ENCODE measurements around the gene TRIM15. TPM values are rescaled to one million over a fixed set of nuclear protein-coding genes. Genes with fewer than 3 reads are reported as not detected.

Gene TRIM15
- total RNA-seq, 1 donor, result not detected

DNA sequence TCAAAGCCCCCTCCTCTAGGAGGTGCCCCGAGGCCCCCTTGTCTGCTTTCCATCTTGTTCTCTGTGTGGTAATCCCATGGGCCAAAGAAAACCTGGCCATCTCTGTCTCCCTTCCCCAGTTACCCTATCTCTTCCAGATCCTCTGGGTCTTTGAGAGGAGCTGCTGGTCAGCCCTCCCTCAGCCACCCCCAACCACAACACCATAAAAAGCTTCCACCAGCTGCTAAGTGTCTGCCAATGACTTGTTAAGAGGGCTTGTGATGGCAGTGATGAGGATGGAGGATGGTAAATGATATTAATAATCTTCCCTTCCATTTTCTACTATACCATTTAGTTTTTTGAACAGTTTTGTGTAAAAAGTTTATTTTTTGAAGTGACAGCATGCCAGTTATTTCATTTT is 32.6 kb downstream of the TRIM15 start:
- TF ChIP-seq CTCF (IDR thresholded peaks at IDR 0.05; ENCODE audit: extremely low read depth, low read depth, low read length), result no peak
- peaks cover 39% of the 10 kb centered on the region for H3K36me3 ChIP-seq (ENCODE audit: insufficient read depth, low read length)
- peaks cover 8% of the 10 kb centered on the region for H3K79me2 ChIP-seq (ENCODE audit: insufficient read depth, low read length)
- no peaks in the 10 kb centered on the region for H3K9me3 ChIP-seq (ENCODE audit: low read depth, low read length)
- H2AFZ ChIP-seq (ENCODE audit: low read length), result no peak overlapping the region
- H3K27ac ChIP-seq (ENCODE audit: low read depth, low read length), result no peak overlapping the region
- no peaks in the 10 kb centered on the region for H3K4me1 ChIP-seq (ENCODE audit: insufficient read depth, low read length)
- H3K27me3 ChIP-seq (ENCODE audit: insufficient read depth, low read length), result no peaks in the 10 kb centered on the region
- no peak overlapping the region for H3K4me2 ChIP-seq (ENCODE audit: insufficient read depth, low read length)
- H4K20me1 ChIP-seq (ENCODE audit: insufficient read depth, low read length), result peaks cover 23% of the 10 kb centered on the region
- no peak overlapping the region for H3K4me3 ChIP-seq (ENCODE audit: insufficient read depth, low read length)
- no peak for DNase-seq (ENCODE audit: insufficient read length, low spot score, missing footprints)

- DNase-seq (ENCODE audit: insufficient read length, low spot score, missing footprints), result no peak
- Histone ChIP-seq H3K4me2 (ENCODE audit: insufficient read depth, low read length) (no peak overlapping the region), H3K9me3 (ENCODE audit: low read depth, low read length) (no peaks in the 10 kb centered on the region), H3K27me3 (ENCODE audit: insufficient read depth, low read length) (no peaks in the 10 kb centered on the region), H3K4me1 (ENCODE audit: insufficient read depth, low read length) (no peaks in the 10 kb centered on the region), H3K27ac (ENCODE audit: low read depth, low read length) (no peak overlapping the region), H3K4me3 (ENCODE audit: insufficient read depth, low read length) (no peak overlapping the region), H3K79me2 (ENCODE audit: insufficient read depth, low read length) (peaks cover 10% of the 10 kb centered on the region), H3K36me3 (ENCODE audit: insufficient read depth, low read length) (peaks cover 35% of the 10 kb centered on the region), H4K20me1 (ENCODE audit: insufficient read depth, low read length) (peaks cover 25% of the 10 kb centered on the region), H2AFZ (ENCODE audit: low read length) (no peak overlapping the region)
- TF ChIP-seq CTCF (IDR thresholded peaks at IDR 0.05; ENCODE audit: extremely low read depth, low read depth, low read length), result no peak
Observed at GRCh38 chr6:30196376-30196775, 33.0 kb downstream of the TRIM15 start.

GRCh38 chr6:30198166-30199084 is 35.1 kb downstream of the TRIM15 start:
- no peak for DNase-seq (ENCODE audit: insufficient read length, low spot score, missing footprints)
- Histone ChIP-seq H3K36me3 (ENCODE audit: insufficient read depth, low read length) (peaks cover 35% of the 10 kb centered on the region), H3K4me1 (ENCODE audit: insufficient read depth, low read length) (no peaks in the 10 kb centered on the region), H3K79me2 (ENCODE audit: insufficient read depth, low read length) (peaks cover 15% of the 10 kb centered on the region), H3K27ac (ENCODE audit: low read depth, low read length) (no peak overlapping the region), H3K4me3 (ENCODE audit: insufficient read depth, low read length) (no peak overlapping the region), H4K20me1 (ENCODE audit: insufficient read depth, low read length) (peaks cover 34% of the 10 kb centered on the region), H2AFZ (ENCODE audit: low read length) (no peak overlapping the region), H3K4me2 (ENCODE audit: insufficient read depth, low read length) (no peak overlapping the region), H3K9me3 (ENCODE audit: low read depth, low read length) (no peaks in the 10 kb centered on the region), H3K27me3 (ENCODE audit: insufficient read depth, low read length) (no peaks in the 10 kb centered on the region)
- no peak for TF ChIP-seq CTCF (IDR thresholded peaks at IDR 0.05; ENCODE audit: extremely low read depth, low read depth, low read length)

- no peak overlapping the region for H2AFZ ChIP-seq (ENCODE audit: low read length)
- no peaks in the 10 kb centered on the region for H3K27me3 ChIP-seq (ENCODE audit: insufficient read depth, low read length)
- no peaks in the 10 kb centered on the region for H3K9me3 ChIP-seq (ENCODE audit: low read depth, low read length)
- peaks cover 37% of the 10 kb centered on the region for H3K79me2 ChIP-seq (ENCODE audit: insufficient read depth, low read length)
- no peak overlapping the region for H3K4me3 ChIP-seq (ENCODE audit: insufficient read depth, low read length)
- H4K20me1 ChIP-seq (ENCODE audit: insufficient read depth, low read length), result peaks cover 46% of the 10 kb centered on the region
- no peak overlapping the region for H3K27ac ChIP-seq (ENCODE audit: low read depth, low read length)
- no peak overlapping the region for H3K4me2 ChIP-seq (ENCODE audit: insufficient read depth, low read length)
- peaks cover 35% of the 10 kb centered on the region for H3K36me3 ChIP-seq (ENCODE audit: insufficient read depth, low read length)
- H3K4me1 ChIP-seq (ENCODE audit: insufficient read depth, low read length), result no peaks in the 10 kb centered on the region
- peak; percentile 70 for DNase-seq (ENCODE audit: insufficient read length, low spot score, missing footprints)
- no peak for TF ChIP-seq CTCF (IDR thresholded peaks at IDR 0.05; ENCODE audit: extremely low read depth, low read depth, low read length)
Observed at GRCh38 chr6:30200551-30201281, 37.4 kb downstream of the TRIM15 start.

Data from osteoblast (primary cell).